Endothelial cell (in vitro differentiated cells): ENCODE results near the gene TRMT6. TPM values are rescaled to one million over a fixed set of nuclear protein-coding genes. Genes with fewer than 3 reads are reported as not detected.

Experiments
- DNase-seq: peaks from one replicate; pipeline ENCODE4 v3.0.0; 2021; ENCODE audit warnings: low spot score
- H3K27ac Mint-ChIP-seq: one replicate; pipeline ENCODE4 v1.8.0; 2021; ENCODE audit warnings: mixed read lengths, inconsistent platforms; ENCODE audit not compliant: unreplicated experiment
- H3K27me3 Mint-ChIP-seq: one replicate; pipeline ENCODE4 v1.8.0; 2021; ENCODE audit warnings: mild to moderate bottlenecking, moderate library complexity, mixed read lengths, inconsistent platforms; ENCODE audit not compliant: unreplicated experiment
- H3K36me3 Mint-ChIP-seq: one replicate; pipeline ENCODE4 v1.8.0; 2021; ENCODE audit warnings: mild to moderate bottlenecking, low read depth, mixed read lengths, inconsistent platforms; ENCODE audit not compliant: unreplicated experiment
- H3K4me1 Mint-ChIP-seq: one replicate; pipeline ENCODE4 v1.8.0; 2021; ENCODE audit warnings: mild to moderate bottlenecking, mixed read lengths, inconsistent platforms; ENCODE audit not compliant: unreplicated experiment
- H3K4me3 Mint-ChIP-seq: one replicate; pipeline ENCODE4 v1.8.0; 2021; ENCODE audit warnings: mild to moderate bottlenecking, mixed read lengths, inconsistent platforms; ENCODE audit not compliant: unreplicated experiment
- H3K9me3 Mint-ChIP-seq: one replicate; pipeline ENCODE4 v1.8.0; 2021; ENCODE audit warnings: mixed read lengths, inconsistent platforms; ENCODE audit not compliant: unreplicated experiment
- CTCF ChIP-seq: fragments of 200-600 bp; sonication (generic); IDR thresholded peaks from one replicate; pipeline ENCODE4 v1.5.0; 2021; ENCODE audit warnings: antibody characterized with exemption; ENCODE audit not compliant: unreplicated experiment
- total RNA-seq: library from RNA; stranded (reverse); fragmentation: NEBNext Ultra II Directional; extraction: Animal tissue kit (Norgen Biotek cat#: 25700); gene quantifications from one replicate; pipeline ENCODE4 v1.2.1, GENCODE V29; 2021; ENCODE audit not compliant: unreplicated experiment

TRMT6 gene
- total RNA-seq, 1 donor from 2014 or later: 11.8 TPM

GRCh38 chr20:5895626-5896025 lies 54.7 kb downstream of the TRMT6 start:
- no peak overlapping the region for H3K4me3 Mint-ChIP-seq
- DNase-seq: no peak
- no peak for TF ChIP-seq CTCF
- H3K27me3 Mint-ChIP-seq: no peaks in the 10 kb centered on the region
- no peaks in the 10 kb centered on the region for H3K9me3 Mint-ChIP-seq
- no peaks in the 10 kb centered on the region for H3K36me3 Mint-ChIP-seq
- no peaks in the 10 kb centered on the region for H3K4me1 Mint-ChIP-seq
- H3K27ac Mint-ChIP-seq: no peak overlapping the region

- no peak overlapping the region for H3K4me3 Mint-ChIP-seq
- no peaks in the 10 kb centered on the region for H3K27me3 Mint-ChIP-seq
- no peaks in the 10 kb centered on the region for H3K4me1 Mint-ChIP-seq
- H3K9me3 Mint-ChIP-seq: no peaks in the 10 kb centered on the region
- no peaks in the 10 kb centered on the region for H3K36me3 Mint-ChIP-seq
- no peak overlapping the region for H3K27ac Mint-ChIP-seq
- no peak for TF ChIP-seq CTCF
- no peak for DNase-seq
These were observed 56.7 kb downstream of the TRMT6 start for GRCh38 chr20:5893621-5894020.

GRCh38 chr20:5893052-5893451 lies 57.3 kb downstream of the TRMT6 start:
- Mint-ChIP-seq H3K36me3 (no peaks in the 10 kb centered on the region), H3K9me3 (no peaks in the 10 kb centered on the region), H3K4me3 (no peak overlapping the region), H3K27me3 (no peaks in the 10 kb centered on the region), H3K4me1 (no peaks in the 10 kb centered on the region), H3K27ac (no peak overlapping the region)
- TF ChIP-seq CTCF: no peak
- DNase-seq: no peak

GRCh38 chr20:5890773-5891441 lies 59.4 kb downstream of the TRMT6 start:
- H3K4me1 Mint-ChIP-seq: no peaks in the 10 kb centered on the region
- no peaks in the 10 kb centered on the region for H3K27me3 Mint-ChIP-seq
- no peaks in the 10 kb centered on the region for H3K36me3 Mint-ChIP-seq
- H3K4me3 Mint-ChIP-seq: no peak overlapping the region
- no peaks in the 10 kb centered on the region for H3K9me3 Mint-ChIP-seq
- TF ChIP-seq CTCF: no peak
- DNase-seq: no peak
- no peak overlapping the region for H3K27ac Mint-ChIP-seq

- no peak overlapping the region for H3K27ac Mint-ChIP-seq
- H3K4me1 Mint-ChIP-seq: no peaks in the 10 kb centered on the region
- DNase-seq: no peak
- no peak for TF ChIP-seq CTCF
- no peaks in the 10 kb centered on the region for H3K27me3 Mint-ChIP-seq
- H3K4me3 Mint-ChIP-seq: no peak overlapping the region
- H3K36me3 Mint-ChIP-seq: no peaks in the 10 kb centered on the region
- no peaks in the 10 kb centered on the region for H3K9me3 Mint-ChIP-seq
These were observed 62.3 kb downstream of the TRMT6 start for GRCh38 chr20:5888041-5888440.
